NT2/D1 (cell line): Measurements from ENCODE around the gene RAB11FIP3.

Experiments used
- SUZ12 ChIP-seq: IDR thresholded peaks from 2 replicates; pipeline ENCODE4 v1.6.1; 2011; ENCODE audit not compliant: insufficient read length, insufficient read depth; ENCODE audit errors: extremely low read depth
- YY1 ChIP-seq: IDR thresholded peaks from 2 replicates; pipeline ENCODE4 v1.6.1; 2011; ENCODE audit not compliant: insufficient read length, insufficient read depth
- ZNF274 ChIP-seq: IDR thresholded peaks from 2 replicates; pipeline ENCODE4 v1.6.1; 2011; ENCODE audit warnings: mild to moderate bottlenecking, low read depth, low read length

DNA sequence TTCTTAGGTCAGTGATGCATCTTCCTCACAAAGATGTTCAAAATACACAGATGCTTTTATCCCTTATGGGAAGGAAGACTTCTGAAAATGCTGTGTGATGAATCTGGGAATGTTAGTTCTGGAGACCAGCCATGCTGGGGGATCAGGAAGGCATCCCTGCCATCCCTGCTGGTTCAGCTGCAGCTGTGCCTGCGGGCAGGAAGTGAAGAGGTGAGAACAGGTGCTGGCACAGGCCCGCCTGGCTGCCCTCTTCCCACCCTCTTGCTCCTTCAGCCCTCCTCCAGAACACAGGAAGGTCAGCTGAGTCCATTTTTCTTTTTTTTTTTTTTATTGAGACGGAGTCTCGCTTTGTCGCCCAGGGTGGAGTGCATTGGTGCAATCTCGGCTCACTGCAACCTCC, 15.2 kb downstream of the RAB11FIP3 start:
- no peak for TF ChIP-seq YY1
- no peak for TF ChIP-seq ZNF274
- no peak for TF ChIP-seq SUZ12
